ENCODE results near the gene MARCHF9. TPM values are rescaled to one million over a fixed set of nuclear protein-coding genes. Genes with fewer than 3 reads are reported as not detected.

MARCHF9 gene
- total and polyA plus RNA-seq, 2 donors (not counting 1 experiment from before 2014, with no cell fraction given): 3.8 to 4.8 TPM

GRCh38 chr12:57741844-57742738 is 12.8 kb upstream of the MARCHF9 start:
- TF ChIP-seq CTCF (conservative IDR thresholded peaks at IDR 0.05 in 1 of 2, IDR thresholded peaks at IDR 0.05 in 1 of 2; ENCODE audit: low read depth in 1 of 2, low read length in 2 of 2) (no peak), EZH2 (IDR thresholded peaks at IDR 0.05; ENCODE audit: low read length, missing control alignments) (no peak)
- peaks cover 39% of the 10 kb centered on the region for H3K27me3 ChIP-seq (ENCODE audit: control insufficient read depth, insufficient read depth, low read length)
- H3K36me3 ChIP-seq (ENCODE audit: control insufficient read depth, insufficient read depth, low read length): peaks cover 5% of the 10 kb centered on the region
- no peak overlapping the region for H2AFZ ChIP-seq (ENCODE audit: low read length)
- H3K4me3 ChIP-seq (replicated peaks in 1 of 4; ENCODE audit: control extremely low read depth in 1 of 4, insufficient read depth in 1 of 4, low read depth in 3 of 4, low read length in 4 of 4): no peak overlapping the region
- H3K9ac ChIP-seq (ENCODE audit: insufficient read depth, low read length): no peak overlapping the region
- H3K79me2 ChIP-seq (ENCODE audit: control insufficient read depth, insufficient read depth, low read length): peaks cover 2% of the 10 kb centered on the region
- H3K27ac ChIP-seq (ENCODE audit: insufficient read depth, low read length): no peak overlapping the region
- H3K4me1 ChIP-seq (ENCODE audit: control insufficient read depth, extremely low read depth, insufficient read depth, low read length): peaks cover 2% of the 10 kb centered on the region
- H3K9me3 ChIP-seq (ENCODE audit: control insufficient read depth, insufficient read depth, low read depth, low read length): no peaks in the 10 kb centered on the region
- no peak for DNase-seq (ENCODE audit: low read depth in 2 of 2)
- H3K4me2 ChIP-seq (ENCODE audit: extremely low read depth, insufficient read depth, low read length): no peak overlapping the region
- H4K20me1 ChIP-seq (ENCODE audit: control insufficient read depth, extremely low read depth, insufficient read depth, low read length): no peaks in the 10 kb centered on the region

GRCh38 chr12:57743769-57744168 is 11.1 kb upstream of the MARCHF9 start:
- Histone ChIP-seq H3K36me3 (ENCODE audit: control insufficient read depth, insufficient read depth, low read length) (peaks cover 8% of the 10 kb centered on the region), H3K4me3 (replicated peaks in 1 of 4; ENCODE audit: control extremely low read depth in 1 of 4, insufficient read depth in 1 of 4, low read depth in 3 of 4, low read length in 4 of 4) (no peak overlapping the region), H3K27ac (ENCODE audit: insufficient read depth, low read length) (no peak overlapping the region), H3K79me2 (ENCODE audit: control insufficient read depth, insufficient read depth, low read length) (peaks cover 2% of the 10 kb centered on the region), H4K20me1 (ENCODE audit: control insufficient read depth, extremely low read depth, insufficient read depth, low read length) (no peaks in the 10 kb centered on the region), H3K4me1 (ENCODE audit: control insufficient read depth, extremely low read depth, insufficient read depth, low read length) (peaks cover 2% of the 10 kb centered on the region), H3K4me2 (ENCODE audit: extremely low read depth, insufficient read depth, low read length) (no peak overlapping the region), H3K27me3 (ENCODE audit: control insufficient read depth, insufficient read depth, low read length) (peaks cover 30% of the 10 kb centered on the region), H3K9ac (ENCODE audit: insufficient read depth, low read length) (no peak overlapping the region), H3K9me3 (ENCODE audit: control insufficient read depth, insufficient read depth, low read depth, low read length) (no peaks in the 10 kb centered on the region), H2AFZ (ENCODE audit: low read length) (no peak overlapping the region)
- no peak for DNase-seq (ENCODE audit: low read depth in 2 of 2)
- TF ChIP-seq CTCF (conservative IDR thresholded peaks at IDR 0.05 in 1 of 2, IDR thresholded peaks at IDR 0.05 in 1 of 2; ENCODE audit: low read depth in 1 of 2, low read length in 2 of 2) (no peak), EZH2 (IDR thresholded peaks at IDR 0.05; ENCODE audit: low read length, missing control alignments) (no peak)

GRCh38 chr12:57744194-57744776 is 10.6 kb upstream of the MARCHF9 start:
- peak overlapping the region; percentile 99 for H3K27ac ChIP-seq (ENCODE audit: insufficient read depth, low read length)
- H3K4me1 ChIP-seq (ENCODE audit: control insufficient read depth, extremely low read depth, insufficient read depth, low read length): peaks cover 2% of the 10 kb centered on the region
- peak overlapping the region; percentile 94 for H3K9ac ChIP-seq (ENCODE audit: insufficient read depth, low read length)
- H2AFZ ChIP-seq (ENCODE audit: low read length): peak overlapping the region; percentile 70
- H3K79me2 ChIP-seq (ENCODE audit: control insufficient read depth, insufficient read depth, low read length): peaks cover 3% of the 10 kb centered on the region
- peaks cover 8% of the 10 kb centered on the region for H3K36me3 ChIP-seq (ENCODE audit: control insufficient read depth, insufficient read depth, low read length)
- TF ChIP-seq CTCF (conservative IDR thresholded peaks at IDR 0.05 in 1 of 2, IDR thresholded peaks at IDR 0.05 in 1 of 2; ENCODE audit: low read depth in 1 of 2, low read length in 2 of 2) (no peak), EZH2 (IDR thresholded peaks at IDR 0.05; ENCODE audit: low read length, missing control alignments) (no peak)
- H3K4me2 ChIP-seq (ENCODE audit: extremely low read depth, insufficient read depth, low read length): peak overlapping the region; percentile 99
- no peaks in the 10 kb centered on the region for H4K20me1 ChIP-seq (ENCODE audit: control insufficient read depth, extremely low read depth, insufficient read depth, low read length)
- H3K27me3 ChIP-seq (ENCODE audit: control insufficient read depth, insufficient read depth, low read length): peaks cover 26% of the 10 kb centered on the region
- H3K9me3 ChIP-seq (ENCODE audit: control insufficient read depth, insufficient read depth, low read depth, low read length): no peaks in the 10 kb centered on the region
- H3K4me3 ChIP-seq (replicated peaks in 1 of 4; ENCODE audit: control extremely low read depth in 1 of 4, insufficient read depth in 1 of 4, low read depth in 3 of 4, low read length in 4 of 4): peak overlapping the region; percentile 66 to 99 (median 88)
- peak in 1 of 2 donors; percentile 94 for DNase-seq (ENCODE audit: low read depth in 2 of 2)

All from fibroblast of lung (primary cell).